Gastroesophageal sphincter (tissue), 4 donors: ENCODE measurements around the gene VRK3. TPM values are rescaled to one million over a fixed set of nuclear protein-coding genes. Genes with fewer than 3 reads are reported as not detected.

Source experiments
- ATAC-seq: fragments of 150-250 bp; one replicate; pipeline ENCODE4 v1.9.1; 2016; ENCODE audit warnings: mild to moderate bottlenecking, moderate library complexity
- H3K27ac ChIP-seq, 4 donors: fragments of 200-600 bp; sonication (generic) in 3 of 4; 1 replicate in 3 of 4; 2 replicates in 1 of 4; pipeline ENCODE4 v1.5.1; 2016 to 2019
- H3K27me3 ChIP-seq: fragments of 200-600 bp; sonication (generic); one replicate; pipeline ENCODE4 v1.5.1; 2019
- H3K36me3 ChIP-seq, 2 donors: fragments of 200-600 bp; sonication (generic); one replicate each; pipeline ENCODE4 v1.5.1; 2019; ENCODE audit warnings: control low read depth in 1 of 2
- H3K4me1 ChIP-seq, 3 donors: fragments of 200-600 bp; sonication (generic); 1 replicate in 2 of 3; 2 replicates in 1 of 3; pipeline ENCODE4 v1.5.1; 2016 to 2019; ENCODE audit warnings: control low read depth in 2 of 3
- H3K4me3 ChIP-seq, 2 donors: fragments of 200-600 bp; sonication (generic); one replicate each; pipeline ENCODE4 v1.5.1; 2019; ENCODE audit warnings: mild to moderate bottlenecking in 1 of 2, moderate library complexity in 1 of 2
- H3K9me3 ChIP-seq, 3 donors: fragments of 200-600 bp; sonication (generic); one replicate each; pipeline ENCODE4 v1.5.1; 2017 to 2019; ENCODE audit warnings: control low read depth in 2 of 3
- CTCF ChIP-seq, 4 experiments: fragments of 200-600 bp in 2 of 4; fragments of 450-650 bp in 2 of 4; sonication (generic) in 1 of 4; IDR thresholded peaks; one replicate each; pipeline ENCODE4 v1.5.1; 2017 to 2019; ENCODE audit warnings: antibody characterized with exemption in 4 of 4, mild to moderate bottlenecking in 2 of 4, moderate library complexity in 2 of 4
- EP300 ChIP-seq: sonication (generic); formaldehyde crosslinking; IDR thresholded peaks from one replicate; pipeline ENCODE4 v1.6.1; 2017; ENCODE audit warnings: antibody characterized with exemption, mild to moderate bottlenecking
- POLR2A ChIP-seq, 2 donors: fragments of 450-650 bp; IDR thresholded peaks; one replicate each; pipeline ENCODE4 v1.6.1; 2017; ENCODE audit warnings: antibody characterized with exemption in 2 of 2, mild to moderate bottlenecking in 2 of 2, moderate library complexity in 1 of 2
- POLR2AphosphoS5 ChIP-seq: sonication (generic); formaldehyde crosslinking; IDR thresholded peaks from one replicate; pipeline ENCODE4 v1.6.1; 2017; ENCODE audit warnings: antibody characterized with exemption
- WGBS, 2 donors: methylation state at CpG; one replicate each; pipeline ENCODE4 v1.1.5; 2018; ENCODE audit warnings: low coverage in 1 of 2; 5-methylcytosine and 5-hydroxymethylcytosine counted together
- total RNA-seq, 4 donors: library from RNA; depleted of rRNA; stranded (reverse); fragments of >200 nt; gene quantifications; one replicate each; pipeline ENCODE4 v1.1.0, GENCODE V29; 2016

VRK3 gene
- total RNA-seq, 4 donors from 2014 or later = 17.5 to 34.3 (median 26.0) TPM

GRCh38 chr19:50030937-50031336, 5.8 kb upstream of the VRK3 start:
- H3K27ac ChIP-seq = no peak overlapping the region
- no peaks in the 10 kb centered on the region for H3K9me3 ChIP-seq
- WGBS, 2 donors = 79 to 92% methylated on average over 4 to 10 of the region's 11 CpGs
- ATAC-seq = no peak
- peaks cover 0 to 21% (median 7%) of the 10 kb centered on the region in 3 donors for H3K4me1 ChIP-seq
- H3K27me3 ChIP-seq = no peaks in the 10 kb centered on the region
- H3K4me3 ChIP-seq = no peak overlapping the region
- peaks cover 0 to 63% of the 10 kb centered on the region in 2 donors for H3K36me3 ChIP-seq
- TF ChIP-seq CTCF (IDR thresholded peaks at IDR 0.05) = no peak
- no peak for TF ChIP-seq POLR2A (IDR thresholded peaks at IDR 0.05)
- no peak for TF ChIP-seq POLR2AphosphoS5
- no peak for TF ChIP-seq EP300

GRCh38 chr19:50030225-50030624, 5.1 kb upstream of the VRK3 start:
- 78 to 89% methylated on average over 4 to 5 of the region's 6 CpGs for WGBS, 2 donors
- Histone ChIP-seq H3K27me3 (no peaks in the 10 kb centered on the region), H3K4me1 (peaks cover 0 to 22% (median 7%) of the 10 kb centered on the region in 3 donors), H3K4me3 (no peak overlapping the region), H3K9me3 (no peaks in the 10 kb centered on the region), H3K27ac (no peak overlapping the region), H3K36me3 (peaks cover 0 to 56% of the 10 kb centered on the region in 2 donors)
- no peak for ATAC-seq
- TF ChIP-seq POLR2AphosphoS5 (no peak), POLR2A (IDR thresholded peaks at IDR 0.05) (no peak), CTCF (IDR thresholded peaks at IDR 0.05) (no peak), EP300 (no peak)

GRCh38 chr19:50026550-50026906, 1.4 kb upstream of the VRK3 start:
- ATAC-seq = no peak
- H3K4me3 ChIP-seq = peak overlapping the region in 1 of 2 donors; percentile 93
- 89% methylated on average over 7 of the region's 7 CpGs; no CpG with 5 or more reads in 1 of the 2 donors for WGBS, 2 donors

GRCh38 chr19:50025794-50026549, 800 bp upstream of the VRK3 start, which contains the start of gene ZNF473:
TSS of gene ZNF473 (plus strand) at chr19:50026005. CDS start at chr19:50031083, 5,078 bp downstream.
- H3K27ac ChIP-seq = peak within 1 kb of the TSS; percentile 81 to 98 (median 94)
- peak; percentile 91 for ATAC-seq
- no peaks in the 10 kb centered on the region for H3K27me3 ChIP-seq
- H3K9me3 ChIP-seq = no peaks in the 10 kb centered on the region
- WGBS, 2 donors = 0 to 17% methylated on average over 1 to 8 of the region's 45 CpGs
- peak; percentile 76 for TF ChIP-seq POLR2AphosphoS5
- peak; percentile 31 to 48 for TF ChIP-seq POLR2A (IDR thresholded peaks at IDR 0.05)
- TF ChIP-seq EP300 = no peak
- TF ChIP-seq CTCF (IDR thresholded peaks at IDR 0.05) = no peak
- H3K4me1 ChIP-seq = peaks cover 0 to 58% (median 7%) of the 10 kb centered on the region in 3 donors
- H3K36me3 ChIP-seq = peaks cover 0 to 21% of the 10 kb centered on the region in 2 donors
- H3K4me3 ChIP-seq = peak within 1 kb of the TSS; percentile 90 to 93

More at GRCh38 chr19:50026550-50026906, 1.4 kb upstream of the VRK3 start:
- peak overlapping the region in 1 of 4 donors; percentile 92 for H3K27ac ChIP-seq
- peaks cover 0 to 21% of the 10 kb centered on the region in 2 donors for H3K36me3 ChIP-seq
- H3K27me3 ChIP-seq = no peaks in the 10 kb centered on the region
- no peaks in the 10 kb centered on the region for H3K9me3 ChIP-seq
- peaks cover 0 to 52% (median 7%) of the 10 kb centered on the region in 3 donors for H3K4me1 ChIP-seq
- TF ChIP-seq POLR2AphosphoS5 (no peak), CTCF (IDR thresholded peaks at IDR 0.05) (no peak), POLR2A (IDR thresholded peaks at IDR 0.05) (no peak), EP300 (no peak)

DNA sequence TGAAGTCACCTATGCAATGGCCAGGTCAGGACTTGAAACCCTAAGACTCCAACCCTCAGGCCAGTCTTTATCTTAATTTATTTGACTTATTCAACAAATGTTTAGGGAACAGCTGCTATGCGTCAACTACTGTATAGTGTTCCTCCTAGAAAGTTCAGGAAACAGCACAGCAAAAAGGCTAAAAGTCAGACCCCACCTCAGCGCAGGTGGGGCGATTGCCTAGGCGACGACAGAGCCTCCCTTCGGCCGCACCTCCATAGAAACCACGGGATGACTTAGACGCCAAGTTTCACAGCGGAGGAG, 502 bp downstream of the VRK3 start:
- Histone ChIP-seq H3K9me3 (no peaks in the 10 kb centered on the region), H3K27ac (peak overlapping the region; percentile 81 to 98 (median 94)), H3K4me3 (peak overlapping the region; percentile 90 to 93), H3K36me3 (peaks cover 0 to 21% of the 10 kb centered on the region in 2 donors), H3K4me1 (peaks cover 0 to 59% (median 7%) of the 10 kb centered on the region in 3 donors), H3K27me3 (no peaks in the 10 kb centered on the region)
- no peak for TF ChIP-seq POLR2A (IDR thresholded peaks at IDR 0.05)
- no peak for TF ChIP-seq CTCF (IDR thresholded peaks at IDR 0.05)
- TF ChIP-seq POLR2AphosphoS5 = no peak
- no peak for TF ChIP-seq EP300
- ATAC-seq = no peak
- WGBS, 2 donors = 0% methylated on average over 1 to 2 of the region's 10 CpGs
